KOPT-K1 (cell line): ENCODE results near the gene P2RX4.
"Not testable (repeated sequence)": the region's sequence is repeated elsewhere in the genome, so short reads cannot be mapped to it uniquely, and the experiment has no call there.

Source experiments
- H3K27ac ChIP-seq: fragments of 200-600 bp; sonication (generic); 2 replicates; pipeline ENCODE4 v1.5.1; 2016; ENCODE audit warnings: antibody characterized with exemption, mild to moderate bottlenecking, low read depth, low read length; ENCODE audit not compliant: poor library complexity, severe bottlenecking
- H3K36me3 ChIP-seq: fragments of 200-600 bp; sonication (generic); 2 replicates; pipeline ENCODE4 v1.5.1; 2017; ENCODE audit warnings: antibody characterized with exemption, mild to moderate bottlenecking, low read length, moderate library complexity; ENCODE audit not compliant: insufficient read depth
- H3K9me3 ChIP-seq: fragments of 200-600 bp; sonication (generic); 2 replicates; pipeline ENCODE4 v1.5.1; 2017; ENCODE audit warnings: antibody characterized with exemption, low read length, mild to moderate bottlenecking; ENCODE audit not compliant: insufficient read depth, poor library complexity, severe bottlenecking

P2RX4 gene, protein sequence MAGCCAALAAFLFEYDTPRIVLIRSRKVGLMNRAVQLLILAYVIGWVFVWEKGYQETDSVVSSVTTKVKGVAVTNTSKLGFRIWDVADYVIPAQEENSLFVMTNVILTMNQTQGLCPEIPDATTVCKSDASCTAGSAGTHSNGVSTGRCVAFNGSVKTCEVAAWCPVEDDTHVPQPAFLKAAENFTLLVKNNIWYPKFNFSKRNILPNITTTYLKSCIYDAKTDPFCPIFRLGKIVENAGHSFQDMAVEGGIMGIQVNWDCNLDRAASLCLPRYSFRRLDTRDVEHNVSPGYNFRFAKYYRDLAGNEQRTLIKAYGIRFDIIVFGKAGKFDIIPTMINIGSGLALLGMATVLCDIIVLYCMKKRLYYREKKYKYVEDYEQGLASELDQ

DNA sequence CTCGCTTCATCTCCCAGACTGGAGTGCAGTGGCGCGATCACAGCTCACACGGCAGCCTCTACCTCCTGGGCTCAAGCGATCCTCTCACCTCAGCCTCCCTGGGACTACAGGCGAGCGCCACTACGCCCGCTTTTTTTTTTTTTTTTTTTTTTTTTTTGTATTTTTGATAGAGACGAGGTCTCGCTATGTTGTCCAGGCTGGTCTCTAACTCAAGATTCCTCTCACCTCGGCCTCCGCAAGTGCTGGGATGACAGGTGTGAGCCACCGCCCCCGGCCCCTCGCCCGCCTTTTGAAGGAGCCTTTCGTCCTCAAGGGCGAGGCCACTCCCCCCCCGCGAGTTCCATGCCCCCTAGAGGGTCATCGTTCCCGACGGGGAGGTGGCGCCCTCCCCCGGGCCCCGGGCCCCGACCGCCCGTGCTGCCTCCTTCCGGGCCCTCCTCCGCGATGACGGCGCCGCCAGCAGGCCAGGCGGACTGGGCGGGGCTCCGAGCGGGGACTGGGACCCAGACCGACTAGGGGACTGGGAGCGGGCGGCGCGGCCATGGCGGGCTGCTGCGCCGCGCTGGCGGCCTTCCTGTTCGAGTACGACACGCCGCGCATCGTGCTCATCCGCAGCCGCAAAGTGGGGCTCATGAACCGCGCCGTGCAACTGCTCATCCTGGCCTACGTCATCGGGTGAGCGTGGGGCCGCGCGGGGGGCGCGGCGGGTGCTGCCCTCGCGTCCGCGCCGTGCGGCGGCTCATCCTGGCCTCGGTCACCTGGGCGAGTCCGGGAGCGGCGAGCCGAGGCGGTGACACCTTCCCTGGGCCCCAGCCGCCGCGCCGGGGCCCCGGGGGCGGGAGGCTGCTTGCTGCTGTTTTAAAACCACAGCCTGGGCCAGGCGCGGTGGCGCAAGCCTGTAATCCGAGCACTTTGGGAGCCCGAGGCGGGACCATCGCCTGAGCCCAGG is at the start of gene P2RX4:
Gene P2RX4 (plus strand): TSS at position 506 of the 949 bp plus-strand sequence. CDS start 36 bp downstream, at position 542.
- peak within 1 kb of the TSS; percentile 78 for H3K27ac ChIP-seq
- no peaks in the 10 kb centered on the region for H3K9me3 ChIP-seq
- H3K36me3 ChIP-seq = peaks cover 19% of the 10 kb centered on the region

DNA sequence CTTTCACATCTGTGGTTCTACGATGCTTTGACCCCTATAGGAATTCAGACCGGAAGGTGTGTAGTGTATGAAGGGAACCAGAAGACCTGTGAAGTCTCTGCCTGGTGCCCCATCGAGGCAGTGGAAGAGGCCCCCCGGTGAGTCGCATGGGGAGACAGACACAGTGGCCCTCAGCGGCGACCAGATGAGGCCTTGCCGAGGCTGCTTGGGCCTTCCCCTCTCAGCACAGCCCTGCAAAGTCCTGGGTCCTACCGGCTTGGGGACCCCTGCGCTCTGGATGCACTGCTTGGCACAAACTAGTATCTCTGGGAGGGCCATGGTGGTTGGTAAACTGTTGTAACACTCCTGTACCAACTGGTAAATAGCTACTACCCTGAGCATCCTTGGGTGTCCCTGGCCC is 47.5 kb upstream of the P2RX4 start:
- Histone ChIP-seq H3K9me3 (peaks cover 9% of the 10 kb centered on the region), H3K36me3 (peaks cover 9% of the 10 kb centered on the region; the same call in 1 of the 2 replicates), H3K27ac (no peak overlapping the region)

DNA sequence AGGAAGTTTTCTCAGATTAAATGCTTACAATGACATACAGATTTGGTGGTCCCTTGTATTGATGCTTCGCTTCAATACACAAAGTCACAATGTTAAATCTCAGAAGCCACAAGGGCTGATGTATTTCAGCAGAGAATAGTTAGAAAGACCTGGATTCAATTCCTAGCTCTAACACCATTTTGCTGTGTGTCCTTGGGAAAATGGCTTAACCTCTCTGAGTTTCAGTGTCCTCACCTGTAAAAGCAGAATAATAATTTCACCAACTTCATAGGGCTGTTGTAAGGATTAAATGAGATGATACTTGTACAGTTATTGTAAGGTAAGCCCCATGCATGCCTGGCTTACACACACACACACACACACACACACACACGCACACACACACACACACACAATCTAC is 46.9 kb upstream of the P2RX4 start:
- H3K36me3 ChIP-seq = peaks cover 9% of the 10 kb centered on the region; the same call in 1 of the 2 replicates
- H3K9me3 ChIP-seq = peaks cover 4% of the 10 kb centered on the region
- no peak overlapping the region for H3K27ac ChIP-seq

DNA sequence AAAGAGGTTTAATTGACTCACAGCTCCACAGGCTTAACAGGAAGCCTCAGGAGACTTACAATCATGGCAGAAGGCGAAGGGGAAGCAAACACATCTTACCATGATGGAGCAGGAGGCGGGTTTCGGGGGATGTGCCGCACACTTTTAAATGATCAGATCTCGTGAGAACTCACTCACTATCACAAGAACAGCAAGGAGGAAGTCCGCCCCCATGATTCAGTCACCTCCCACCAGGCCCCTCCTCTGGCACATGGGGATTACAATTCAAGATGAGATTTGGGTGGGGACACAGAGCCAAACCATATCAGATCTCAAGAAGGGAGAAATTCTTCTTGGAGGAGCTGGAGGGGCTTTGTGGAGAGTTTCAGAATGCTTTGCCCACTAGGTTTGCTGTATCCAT is 45.1 kb upstream of the P2RX4 start:
- not testable (repeated sequence) for H3K9me3 ChIP-seq, H3K27ac ChIP-seq, H3K36me3 ChIP-seq

DNA sequence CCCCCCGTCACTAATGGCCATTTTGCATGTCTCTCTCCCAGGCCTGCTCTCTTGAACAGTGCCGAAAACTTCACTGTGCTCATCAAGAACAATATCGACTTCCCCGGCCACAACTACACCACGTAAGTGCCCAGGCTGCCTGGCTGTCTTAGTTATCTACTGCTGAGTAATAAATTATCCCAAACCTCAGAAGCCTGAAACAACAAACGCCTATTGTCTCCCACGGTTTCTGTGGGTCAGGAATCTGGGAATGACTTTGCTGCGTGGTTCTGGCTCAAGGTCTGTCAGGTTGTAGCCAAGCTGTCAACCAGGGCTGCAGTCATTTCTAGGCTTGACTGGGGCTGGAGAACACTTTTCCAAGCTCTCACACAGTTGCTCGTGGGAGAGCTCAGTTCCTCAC is 44.6 kb upstream of the P2RX4 start:
- Histone ChIP-seq H3K27ac (no peak overlapping the region), H3K36me3 (peaks cover 9% of the 10 kb centered on the region; the same call in 1 of the 2 replicates)

DNA sequence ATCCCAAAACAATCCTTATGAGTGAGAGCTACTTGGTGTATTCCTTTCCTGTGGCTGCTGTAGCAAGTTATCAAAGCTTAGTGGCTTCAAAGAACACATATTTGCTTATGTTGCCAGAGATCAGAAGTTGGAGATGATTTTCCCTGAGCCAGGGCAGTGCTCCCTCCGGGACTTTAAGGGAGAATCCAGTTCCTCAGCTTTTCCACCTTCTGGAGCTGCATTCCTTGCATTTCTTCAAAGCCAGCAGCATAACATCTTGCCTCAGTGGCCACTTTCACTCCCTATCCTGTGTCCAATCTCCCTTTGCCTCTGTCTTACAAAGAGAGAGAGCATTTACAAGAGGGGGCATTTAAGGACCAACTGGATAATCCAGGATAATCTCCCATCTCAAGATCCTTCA is 43.6 kb upstream of the P2RX4 start:
- Histone ChIP-seq H3K36me3 (peaks cover 9% of the 10 kb centered on the region; the same call in 1 of the 2 replicates), H3K9me3 (no peaks in the 10 kb centered on the region), H3K27ac (no peak overlapping the region)

More for the DNA sequence above, 44.6 kb upstream of the P2RX4 start:
- H3K9me3 ChIP-seq = no peaks in the 10 kb centered on the region

DNA sequence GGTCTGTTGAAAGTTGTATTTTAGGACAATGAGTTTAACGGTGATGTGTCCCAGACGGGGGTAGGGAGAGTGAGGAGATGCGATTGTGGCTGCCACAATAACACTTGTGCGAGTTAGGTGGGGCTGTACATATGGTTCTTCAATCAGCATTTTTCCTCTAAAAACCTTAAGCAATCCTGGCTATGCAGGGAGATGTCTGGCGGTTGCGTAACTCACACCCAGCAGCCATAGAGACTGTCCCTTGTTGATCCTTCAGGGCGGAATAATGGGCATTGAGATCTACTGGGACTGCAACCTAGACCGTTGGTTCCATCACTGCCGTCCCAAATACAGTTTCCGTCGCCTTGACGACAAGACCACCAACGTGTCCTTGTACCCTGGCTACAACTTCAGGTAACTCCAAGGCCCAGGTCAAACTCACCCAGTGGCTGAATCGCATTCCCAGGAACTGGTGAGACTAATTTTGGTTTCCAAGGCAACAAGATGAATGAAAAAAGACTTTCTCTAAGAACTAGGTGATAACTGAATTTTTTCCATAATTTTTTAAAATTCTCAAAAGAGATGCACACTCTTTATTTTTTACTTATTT is 42.6 kb upstream of the P2RX4 start:
- Histone ChIP-seq H3K36me3 (peaks cover 9% of the 10 kb centered on the region; the same call in 1 of the 2 replicates), H3K9me3 (no peaks in the 10 kb centered on the region), H3K27ac (no peak overlapping the region)

DNA sequence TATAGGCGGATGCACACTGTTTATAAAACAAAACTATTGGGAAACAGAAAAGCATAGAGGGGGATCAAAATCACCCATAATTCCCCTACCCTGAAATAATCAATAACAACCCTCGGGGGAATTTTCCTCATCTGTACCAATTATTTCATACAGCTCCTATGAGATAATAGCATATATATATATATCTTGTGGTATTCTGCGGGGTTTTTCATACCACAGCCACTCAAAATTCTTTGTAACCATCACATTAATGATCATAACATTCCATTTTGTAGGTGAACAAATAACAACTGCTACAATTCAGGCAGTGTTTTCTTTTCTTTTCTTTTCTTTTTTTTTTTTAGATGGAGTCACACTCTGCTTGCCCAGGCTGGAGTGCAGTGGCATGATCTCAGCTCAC is 42.0 kb upstream of the P2RX4 start:
- Histone ChIP-seq H3K27ac (no peak overlapping the region), H3K36me3 (peaks cover 9% of the 10 kb centered on the region; the same call in 1 of the 2 replicates), H3K9me3 (no peaks in the 10 kb centered on the region)

DNA sequence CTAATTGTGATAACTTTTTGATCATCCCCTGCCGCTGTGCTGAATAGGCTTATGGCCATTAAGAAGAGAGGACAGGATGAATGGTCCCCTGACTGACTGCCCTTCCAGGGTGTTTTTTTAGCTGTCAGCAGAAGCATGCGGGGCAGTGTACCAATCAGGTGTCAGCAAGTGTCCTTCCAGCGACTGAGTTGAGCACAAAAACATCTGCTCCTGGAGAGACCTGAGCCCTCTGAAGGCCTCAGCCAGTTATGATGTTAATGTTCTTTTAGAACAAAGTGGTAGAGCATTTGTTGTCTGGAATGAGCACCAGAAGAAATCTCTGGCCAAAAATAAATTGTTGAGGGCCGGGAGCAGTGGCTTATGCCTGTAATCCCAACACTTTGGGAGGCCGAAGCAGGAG is 39.8 kb upstream of the P2RX4 start:
- Histone ChIP-seq H3K36me3 (peaks cover 5% of the 10 kb centered on the region; the same call in 1 of the 2 replicates), H3K27ac (no peak overlapping the region)

DNA sequence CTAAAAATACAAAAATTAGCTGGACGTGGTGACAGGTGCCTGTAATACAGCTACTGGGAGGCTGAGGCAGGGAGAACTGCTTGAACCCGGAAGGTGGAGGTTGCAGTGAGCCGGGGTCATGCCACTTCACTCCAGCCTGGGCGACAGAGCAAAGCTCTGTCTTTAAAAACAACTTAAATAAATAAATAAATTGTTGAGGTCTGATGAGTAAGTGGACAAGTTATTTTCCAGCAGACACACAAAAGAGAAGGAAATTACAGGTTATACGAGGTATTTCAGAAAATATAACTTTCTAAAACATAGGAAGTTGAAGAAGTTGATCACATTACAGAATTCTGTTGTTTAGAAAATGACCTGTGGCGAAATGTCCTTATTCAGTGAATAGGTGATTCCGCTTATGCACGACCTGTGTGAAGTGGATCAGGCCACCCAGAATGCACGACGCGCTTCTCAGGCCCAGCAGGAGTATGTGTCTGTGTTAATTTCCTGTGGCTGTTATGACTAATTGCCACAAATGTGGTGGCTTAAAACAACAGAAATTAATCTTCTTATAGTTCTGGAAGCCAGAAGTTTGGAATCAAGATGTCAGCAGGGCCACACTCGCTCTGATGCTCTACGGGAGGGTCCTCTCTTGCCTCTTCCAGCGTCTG is 39.2 kb upstream of the P2RX4 start:
- Histone ChIP-seq H3K27ac (no peak overlapping the region), H3K9me3 (no peaks in the 10 kb centered on the region)

More for the DNA sequence above, 39.8 kb upstream of the P2RX4 start:
- no peaks in the 10 kb centered on the region for H3K9me3 ChIP-seq

DNA sequence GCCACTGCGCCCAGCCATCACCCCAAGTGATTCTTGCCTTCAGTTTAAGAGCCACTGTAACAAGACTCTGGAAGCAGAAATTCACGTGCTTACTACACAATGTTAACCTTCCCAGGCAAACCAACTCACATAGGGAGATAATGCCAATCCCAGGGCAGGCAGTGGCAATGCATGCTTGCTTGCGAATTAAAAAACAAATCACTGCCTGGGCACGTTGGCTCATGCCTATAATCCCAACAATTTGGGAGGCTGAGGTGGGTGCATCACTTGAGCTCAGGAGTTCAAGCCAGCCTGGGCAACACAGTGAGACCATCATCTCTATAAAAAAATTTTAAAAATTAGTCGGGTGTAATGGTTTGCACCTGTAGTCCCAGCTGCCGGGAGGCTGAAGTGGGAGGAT is 37.8 kb upstream of the P2RX4 start:
- H3K9me3 ChIP-seq = no peaks in the 10 kb centered on the region
- no peak overlapping the region for H3K27ac ChIP-seq
- no peaks in the 10 kb centered on the region for H3K36me3 ChIP-seq

More for the DNA sequence above, 39.2 kb upstream of the P2RX4 start:
- H3K36me3 ChIP-seq = peaks cover 2% of the 10 kb centered on the region; the same call in 1 of the 2 replicates

DNA sequence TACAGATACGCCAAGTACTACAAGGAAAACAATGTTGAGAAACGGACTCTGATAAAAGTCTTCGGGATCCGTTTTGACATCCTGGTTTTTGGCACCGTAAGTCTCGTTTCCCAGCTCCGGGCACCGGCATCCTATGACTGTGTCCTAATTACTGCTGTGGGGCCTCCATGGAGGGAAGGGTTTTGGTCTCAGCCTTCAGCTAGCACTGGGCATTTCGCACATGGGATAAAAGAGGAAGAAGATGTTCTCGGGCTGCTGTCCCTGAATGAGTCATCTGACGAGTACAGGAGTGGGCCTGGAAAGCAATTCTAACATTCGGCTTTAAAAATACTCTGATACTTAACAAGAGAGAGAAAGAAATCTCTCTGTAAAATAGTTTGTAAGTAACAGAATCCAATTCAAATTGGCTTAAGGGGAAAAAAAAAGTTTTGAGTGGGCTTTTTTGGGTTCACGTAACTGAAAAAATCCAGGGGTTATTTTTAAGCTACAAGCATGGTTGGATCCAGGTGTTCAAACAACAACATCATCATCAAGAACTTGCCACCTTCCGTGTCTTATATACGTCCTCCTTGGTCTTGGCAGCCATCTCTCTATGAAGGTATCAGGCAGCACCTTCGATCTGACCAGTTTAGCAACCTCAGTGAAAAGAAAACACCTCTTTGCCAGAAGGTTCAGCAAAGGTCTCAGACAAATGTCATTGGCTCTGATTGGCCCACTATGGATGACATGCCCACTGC is 34.4 kb upstream of the P2RX4 start:
- Histone ChIP-seq H3K27ac (no peak overlapping the region), H3K9me3 (no peaks in the 10 kb centered on the region), H3K36me3 (no peaks in the 10 kb centered on the region)

DNA sequence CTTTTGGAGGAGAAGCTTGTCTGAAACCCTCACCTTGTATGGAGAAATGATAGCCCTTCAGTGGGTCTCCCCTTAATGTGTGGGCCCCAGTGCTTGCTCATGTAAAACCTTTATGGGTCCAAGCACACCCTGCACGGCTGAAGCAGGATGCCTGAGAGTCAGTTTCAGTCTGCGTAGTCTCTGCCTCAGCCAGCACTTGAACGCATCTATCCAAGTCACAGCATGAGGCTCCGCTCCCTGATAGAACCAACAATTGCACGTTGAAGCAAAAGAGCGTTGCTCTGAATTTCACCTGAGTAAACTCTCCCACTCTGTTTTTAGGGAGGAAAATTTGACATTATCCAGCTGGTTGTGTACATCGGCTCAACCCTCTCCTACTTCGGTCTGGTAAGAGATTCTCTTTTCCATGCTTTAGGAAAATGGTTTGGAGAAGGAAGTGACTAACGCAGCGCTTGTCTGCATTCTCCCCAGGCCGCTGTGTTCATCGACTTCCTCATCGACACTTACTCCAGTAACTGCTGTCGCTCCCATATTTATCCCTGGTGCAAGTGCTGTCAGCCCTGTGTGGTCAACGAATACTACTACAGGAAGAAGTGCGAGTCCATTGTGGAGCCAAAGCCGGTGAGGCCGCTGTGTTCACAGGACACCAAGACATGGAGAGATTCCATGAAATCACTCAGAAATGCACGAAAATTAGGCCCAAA is 33.0 kb upstream of the P2RX4 start:
- Histone ChIP-seq H3K36me3 (no peaks in the 10 kb centered on the region), H3K9me3 (no peaks in the 10 kb centered on the region), H3K27ac (no peak overlapping the region)
